ENCODE data around the gene ENG.

The ENG gene

GRCh38 chr9:127878652-127879390, 24.4 kb upstream of the ENG start:
- H3K27ac ChIP-seq (ENCODE audit: low read depth in 2 of 2, low read length in 2 of 2), result no peak overlapping the region
- H3K9me3 ChIP-seq (ENCODE audit: control insufficient read depth in 2 of 2, low read length in 2 of 2), result no peaks in the 10 kb centered on the region
- H3K36me3 ChIP-seq (ENCODE audit: control insufficient read depth in 2 of 2, insufficient read depth in 2 of 2, low read length in 2 of 2), result peaks cover 0 to 3% of the 10 kb centered on the region in 2 donors
- H3K9ac ChIP-seq (ENCODE audit: low read depth in 1 of 2, low read length in 2 of 2), result no peak overlapping the region
- H3K4me1 ChIP-seq (ENCODE audit: control insufficient read depth in 2 of 2, insufficient read depth in 2 of 2, low read length in 2 of 2), result peaks cover 41% of the 10 kb centered on the region in 2 donors
- H3K4me3 ChIP-seq (ENCODE audit: low read length in 2 of 2), result no peak overlapping the region
- no peaks in the 10 kb centered on the region for H3K27me3 ChIP-seq (ENCODE audit: control insufficient read depth in 2 of 2, insufficient read depth in 2 of 2, low read length in 2 of 2)

DNA sequence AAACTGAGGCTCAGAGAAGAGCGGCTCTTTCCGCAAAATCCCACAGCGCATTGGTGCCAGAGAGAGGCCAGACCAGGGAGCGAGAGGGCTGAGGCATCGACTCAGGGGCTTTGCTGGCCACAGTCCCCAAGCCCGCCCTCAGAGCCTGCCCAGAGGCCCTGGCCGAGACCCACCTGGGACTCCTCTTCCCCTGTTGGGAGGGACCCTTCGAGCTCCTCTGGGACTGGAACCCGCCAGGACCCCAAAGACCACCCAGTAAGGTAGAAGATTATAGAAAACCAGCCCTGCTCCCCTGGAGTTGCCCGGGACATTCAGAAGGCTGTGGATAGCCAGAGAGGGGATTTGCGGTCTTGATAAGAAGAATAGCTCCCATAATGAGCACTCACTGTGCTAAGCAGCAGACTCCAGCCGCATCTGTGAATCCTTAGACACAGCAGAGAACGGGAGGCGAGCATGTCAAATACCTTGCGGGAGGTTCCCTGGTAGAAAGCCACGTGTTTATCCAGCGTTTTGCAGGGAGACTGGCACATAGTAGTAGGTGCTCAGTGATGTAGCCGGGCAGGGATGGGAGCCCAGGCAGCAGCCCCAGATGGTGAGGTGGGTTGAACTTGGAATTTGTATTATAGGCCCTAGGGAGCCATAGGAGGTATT, 23.7 kb upstream of the ENG start:
- H3K36me3 ChIP-seq (ENCODE audit: control insufficient read depth in 2 of 2, insufficient read depth in 2 of 2, low read length in 2 of 2), result peaks cover 0 to 3% of the 10 kb centered on the region in 2 donors
- peaks cover 43% of the 10 kb centered on the region in 2 donors for H3K4me1 ChIP-seq (ENCODE audit: control insufficient read depth in 2 of 2, insufficient read depth in 2 of 2, low read length in 2 of 2)
- H3K27ac ChIP-seq (ENCODE audit: low read depth in 2 of 2, low read length in 2 of 2), result peak overlapping the region; percentile 67 to 68
- no peaks in the 10 kb centered on the region for H3K9me3 ChIP-seq (ENCODE audit: control insufficient read depth in 2 of 2, low read length in 2 of 2)
- H3K27me3 ChIP-seq (ENCODE audit: control insufficient read depth in 2 of 2, insufficient read depth in 2 of 2, low read length in 2 of 2), result no peaks in the 10 kb centered on the region
- H3K9ac ChIP-seq (ENCODE audit: low read depth in 1 of 2, low read length in 2 of 2), result peak overlapping the region; percentile 66 to 67
- peak overlapping the region; percentile 59 to 77 for H3K4me3 ChIP-seq (ENCODE audit: low read length in 2 of 2)

DNA sequence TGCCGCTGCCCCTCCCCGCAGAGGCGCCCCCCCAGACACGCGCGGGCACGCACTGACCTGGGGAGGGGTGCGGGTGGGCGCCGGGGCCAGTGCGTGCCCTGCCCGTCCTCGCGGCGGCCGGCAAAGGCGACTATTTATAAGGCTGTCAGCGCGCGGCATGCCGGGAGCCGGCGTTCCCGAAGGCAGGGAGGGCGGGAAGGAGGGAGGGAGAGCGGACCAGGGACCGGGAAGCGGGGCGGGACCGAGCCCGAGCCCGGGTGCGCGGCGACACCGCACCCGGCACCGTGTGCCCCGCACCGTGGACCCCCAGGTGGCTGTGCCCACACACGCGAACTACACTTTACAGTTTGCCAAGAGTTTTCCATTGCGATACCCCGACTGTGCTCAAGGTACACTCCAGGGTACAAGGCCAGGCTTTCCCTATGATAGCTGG, 23.1 kb upstream of the ENG start, which contains the start of gene AK1:
AK1 (minus strand) TSS at position 110 of the 433 bp plus-strand sequence. CDS start 3,058 bp downstream, outside the sequence.
- H3K9me3 ChIP-seq (ENCODE audit: control insufficient read depth in 2 of 2, low read length in 2 of 2), result no peaks in the 10 kb centered on the region
- H3K4me1 ChIP-seq (ENCODE audit: control insufficient read depth in 2 of 2, insufficient read depth in 2 of 2, low read length in 2 of 2), result peaks cover 40% of the 10 kb centered on the region in 2 donors
- H3K27ac ChIP-seq (ENCODE audit: low read depth in 2 of 2, low read length in 2 of 2), result peak within 1 kb of the TSS; percentile 67 to 68
- peaks cover under 1% of the 10 kb centered on the region in 2 donors for H3K36me3 ChIP-seq (ENCODE audit: control insufficient read depth in 2 of 2, insufficient read depth in 2 of 2, low read length in 2 of 2)
- H3K27me3 ChIP-seq (ENCODE audit: control insufficient read depth in 2 of 2, insufficient read depth in 2 of 2, low read length in 2 of 2), result no peaks in the 10 kb centered on the region
- peak within 1 kb of the TSS; percentile 59 to 77 for H3K4me3 ChIP-seq (ENCODE audit: low read length in 2 of 2)
- peak within 1 kb of the TSS; percentile 66 to 67 for H3K9ac ChIP-seq (ENCODE audit: low read depth in 1 of 2, low read length in 2 of 2)

- peaks cover 39 to 40% of the 10 kb centered on the region in 2 donors for H3K4me1 ChIP-seq (ENCODE audit: control insufficient read depth in 2 of 2, insufficient read depth in 2 of 2, low read length in 2 of 2)
- peaks cover 2 to 7% of the 10 kb centered on the region in 2 donors for H3K36me3 ChIP-seq (ENCODE audit: control insufficient read depth in 2 of 2, insufficient read depth in 2 of 2, low read length in 2 of 2)
- H3K4me3 ChIP-seq (ENCODE audit: low read length in 2 of 2), result peak overlapping the region; percentile 59 to 69
- peak overlapping the region; percentile 67 to 68 for H3K27ac ChIP-seq (ENCODE audit: low read depth in 2 of 2, low read length in 2 of 2)
- H3K9ac ChIP-seq (ENCODE audit: low read depth in 1 of 2, low read length in 2 of 2), result peak overlapping the region; percentile 52 to 60
- H3K9me3 ChIP-seq (ENCODE audit: control insufficient read depth in 2 of 2, low read length in 2 of 2), result no peaks in the 10 kb centered on the region
- H3K27me3 ChIP-seq (ENCODE audit: control insufficient read depth in 2 of 2, insufficient read depth in 2 of 2, low read length in 2 of 2), result no peaks in the 10 kb centered on the region
Observed at GRCh38 chr9:127876764-127877562, 22.5 kb upstream of the ENG start.

DNA sequence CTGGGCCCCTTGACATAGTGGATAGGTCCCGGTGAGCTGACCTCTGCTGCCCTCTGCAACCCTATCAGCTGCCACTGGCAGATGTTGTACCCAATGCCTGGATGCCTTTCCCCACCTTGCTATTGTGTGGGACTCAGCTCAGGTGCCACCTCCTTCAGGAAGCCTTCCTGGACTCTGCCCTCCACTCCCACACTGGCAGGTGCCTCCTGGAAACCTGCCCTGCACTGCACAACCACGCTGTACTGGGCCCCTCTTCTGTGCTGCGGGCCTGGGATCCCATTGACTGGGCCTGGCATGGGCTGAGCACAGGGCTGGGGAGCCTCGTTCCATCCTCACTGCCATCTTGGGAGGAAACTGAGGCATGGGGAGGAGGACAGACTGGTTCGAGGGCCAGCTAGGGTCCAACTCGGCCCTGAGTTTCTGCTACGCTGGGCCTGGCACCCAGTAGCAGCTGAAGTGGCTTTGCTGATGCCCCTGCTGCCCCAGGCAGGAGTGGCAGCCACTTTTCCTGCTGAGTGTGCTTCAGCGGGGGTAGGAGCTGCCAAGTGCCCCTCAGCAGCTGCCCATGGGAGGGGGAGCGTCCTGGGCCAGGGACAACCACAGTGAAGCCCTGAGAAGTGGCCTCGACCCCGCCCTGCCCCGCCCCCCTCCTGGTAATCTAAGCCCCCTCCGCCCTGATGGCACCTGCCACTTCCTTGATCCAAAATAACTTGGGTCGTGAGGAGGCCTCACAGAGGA, 21.7 kb upstream of the ENG start:
- Histone ChIP-seq H3K4me1 (ENCODE audit: control insufficient read depth in 2 of 2, insufficient read depth in 2 of 2, low read length in 2 of 2) (peaks cover 39 to 40% of the 10 kb centered on the region in 2 donors), H3K27me3 (ENCODE audit: control insufficient read depth in 2 of 2, insufficient read depth in 2 of 2, low read length in 2 of 2) (no peaks in the 10 kb centered on the region), H3K36me3 (ENCODE audit: control insufficient read depth in 2 of 2, insufficient read depth in 2 of 2, low read length in 2 of 2) (peaks cover 6 to 13% of the 10 kb centered on the region in 2 donors), H3K4me3 (ENCODE audit: low read length in 2 of 2) (peak overlapping the region; percentile 59 to 69), H3K9me3 (ENCODE audit: control insufficient read depth in 2 of 2, low read length in 2 of 2) (no peaks in the 10 kb centered on the region), H3K27ac (ENCODE audit: low read depth in 2 of 2, low read length in 2 of 2) (peak overlapping the region; percentile 18 to 67), H3K9ac (ENCODE audit: low read depth in 1 of 2, low read length in 2 of 2) (peak overlapping the region; percentile 52 to 60)

DNA sequence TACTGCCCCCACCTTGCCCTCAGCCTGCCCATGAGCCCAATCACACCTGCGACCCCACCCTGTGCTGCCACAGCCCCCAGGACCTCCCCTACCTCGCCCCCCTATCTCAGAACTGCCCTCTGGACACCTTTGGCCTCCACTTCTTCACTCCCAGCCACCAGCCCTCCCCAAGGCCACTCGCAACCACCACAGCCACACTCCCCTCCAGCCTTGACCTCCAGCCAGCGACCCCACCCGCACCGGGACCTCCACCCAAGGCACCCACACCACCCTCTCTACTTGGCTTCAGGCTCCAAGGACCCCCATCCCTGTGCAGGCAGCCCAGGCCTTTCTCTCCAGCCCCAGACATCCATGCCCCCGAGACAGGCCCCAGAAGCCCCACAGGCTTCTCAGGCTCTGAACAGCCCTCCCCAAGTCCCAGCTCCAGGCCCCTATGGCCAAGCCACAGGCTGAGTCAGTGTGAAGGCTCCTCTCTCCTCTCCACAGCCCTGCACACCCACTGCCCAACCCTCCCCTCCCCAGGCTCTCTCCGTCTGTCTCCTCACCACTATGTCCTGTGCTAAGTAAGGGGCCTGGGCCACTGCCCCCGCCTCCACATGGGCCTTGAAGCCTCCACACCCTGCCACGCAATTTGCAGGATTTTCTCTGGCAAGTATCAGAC, 21.0 kb upstream of the ENG start:
- Histone ChIP-seq H3K27me3 (ENCODE audit: control insufficient read depth in 2 of 2, insufficient read depth in 2 of 2, low read length in 2 of 2) (no peaks in the 10 kb centered on the region), H3K9ac (ENCODE audit: low read depth in 1 of 2, low read length in 2 of 2) (peak overlapping the region in 1 of 2 donors; percentile 46), H3K4me1 (ENCODE audit: control insufficient read depth in 2 of 2, insufficient read depth in 2 of 2, low read length in 2 of 2) (peaks cover 39 to 40% of the 10 kb centered on the region in 2 donors), H3K36me3 (ENCODE audit: control insufficient read depth in 2 of 2, insufficient read depth in 2 of 2, low read length in 2 of 2) (peaks cover 12 to 20% of the 10 kb centered on the region in 2 donors), H3K4me3 (ENCODE audit: low read length in 2 of 2) (peak overlapping the region in 1 of 2 donors; percentile 11), H3K9me3 (ENCODE audit: control insufficient read depth in 2 of 2, low read length in 2 of 2) (no peaks in the 10 kb centered on the region), H3K27ac (ENCODE audit: low read depth in 2 of 2, low read length in 2 of 2) (peak overlapping the region; percentile 18 to 55)

DNA sequence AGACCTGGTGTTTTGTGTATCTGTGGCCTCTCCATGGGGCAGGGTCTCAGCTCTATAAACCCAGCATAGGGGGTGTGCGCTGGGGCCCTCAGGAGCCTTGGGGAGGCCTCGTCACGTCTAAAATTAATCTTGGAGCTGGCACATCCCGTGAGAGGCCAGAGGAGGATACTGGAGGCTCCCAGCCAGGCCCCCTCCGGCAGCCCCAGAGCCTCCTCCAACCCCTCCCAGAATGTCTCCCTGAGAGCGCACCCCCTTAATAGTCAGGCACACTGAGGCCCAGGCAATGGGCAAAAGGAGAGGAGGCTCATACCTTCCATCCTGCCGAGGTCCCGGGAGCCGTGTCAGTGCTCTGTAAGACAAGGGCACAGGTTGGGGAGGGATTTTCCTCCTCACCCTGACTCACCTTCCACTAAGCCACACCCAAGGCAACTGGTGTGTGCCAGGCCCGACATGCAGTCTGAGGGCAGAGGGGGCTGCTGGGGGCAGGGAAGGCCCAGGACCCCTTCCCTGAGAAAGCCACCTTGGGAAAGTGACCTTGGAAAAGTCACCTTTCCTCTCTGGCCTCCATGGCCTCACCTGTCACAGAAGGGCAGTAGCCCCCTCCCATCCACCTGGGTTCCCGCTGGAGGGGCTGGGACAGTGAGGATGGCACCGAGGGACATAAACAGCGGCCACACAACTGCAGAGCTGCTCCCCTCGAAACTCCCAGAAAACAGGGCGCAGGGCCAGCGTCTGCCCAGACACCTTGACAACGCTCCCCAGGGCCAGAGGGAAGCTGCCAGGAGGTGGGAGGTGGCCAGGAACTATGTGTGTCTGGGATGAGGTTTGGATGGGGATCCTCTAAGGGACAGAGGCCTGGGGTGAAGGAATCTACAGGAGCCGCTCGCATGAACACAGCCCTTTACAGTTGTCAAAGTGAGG, 20.1 kb upstream of the ENG start:
- H3K36me3 ChIP-seq (ENCODE audit: control insufficient read depth in 2 of 2, insufficient read depth in 2 of 2, low read length in 2 of 2), result peaks cover 12 to 23% of the 10 kb centered on the region in 2 donors
- H3K27ac ChIP-seq (ENCODE audit: low read depth in 2 of 2, low read length in 2 of 2), result no peak overlapping the region
- no peaks in the 10 kb centered on the region for H3K9me3 ChIP-seq (ENCODE audit: control insufficient read depth in 2 of 2, low read length in 2 of 2)
- H3K27me3 ChIP-seq (ENCODE audit: control insufficient read depth in 2 of 2, insufficient read depth in 2 of 2, low read length in 2 of 2), result no peaks in the 10 kb centered on the region
- peaks cover 39 to 40% of the 10 kb centered on the region in 2 donors for H3K4me1 ChIP-seq (ENCODE audit: control insufficient read depth in 2 of 2, insufficient read depth in 2 of 2, low read length in 2 of 2)
- H3K4me3 ChIP-seq (ENCODE audit: low read length in 2 of 2), result no peak overlapping the region
- no peak overlapping the region for H3K9ac ChIP-seq (ENCODE audit: low read depth in 1 of 2, low read length in 2 of 2)

DNA sequence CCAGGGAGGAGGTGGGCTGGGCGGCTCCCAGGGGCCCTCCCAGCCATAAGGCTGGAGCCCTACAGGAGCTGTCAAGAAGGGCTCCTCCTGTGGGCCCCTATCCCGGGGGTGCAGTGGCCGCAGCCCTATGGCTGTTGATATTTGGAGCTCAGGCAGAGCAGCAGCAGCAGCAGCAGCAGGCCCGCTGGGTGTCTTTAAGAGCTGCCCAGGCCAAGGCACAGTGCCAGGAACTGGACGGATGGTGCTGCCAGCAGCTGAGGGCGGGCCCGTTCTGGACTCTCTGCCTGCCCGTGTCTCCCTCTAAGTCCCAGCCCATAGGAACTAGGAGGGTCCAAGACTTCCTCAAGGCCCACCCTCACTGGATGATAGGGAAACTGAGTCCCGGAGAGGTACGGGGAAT, 19.4 kb upstream of the ENG start:
- Histone ChIP-seq H3K4me1 (ENCODE audit: control insufficient read depth in 2 of 2, insufficient read depth in 2 of 2, low read length in 2 of 2) (peaks cover 39 to 40% of the 10 kb centered on the region in 2 donors), H3K4me3 (ENCODE audit: low read length in 2 of 2) (no peak overlapping the region), H3K36me3 (ENCODE audit: control insufficient read depth in 2 of 2, insufficient read depth in 2 of 2, low read length in 2 of 2) (peaks cover 14 to 28% of the 10 kb centered on the region in 2 donors), H3K9me3 (ENCODE audit: control insufficient read depth in 2 of 2, low read length in 2 of 2) (no peaks in the 10 kb centered on the region), H3K9ac (ENCODE audit: low read depth in 1 of 2, low read length in 2 of 2) (no peak overlapping the region), H3K27ac (ENCODE audit: low read depth in 2 of 2, low read length in 2 of 2) (no peak overlapping the region), H3K27me3 (ENCODE audit: control insufficient read depth in 2 of 2, insufficient read depth in 2 of 2, low read length in 2 of 2) (no peaks in the 10 kb centered on the region)
